Vagina (tissue), 2 donors: ENCODE results near the gene FGFRL1.

Experiments
- POLR2AphosphoS5 ChIP-seq, 2 donors: sonication (generic); formaldehyde crosslinking; IDR thresholded peaks; one replicate each; pipeline ENCODE4 v1.9.0; 2017; ENCODE audit warnings: antibody characterized with exemption in 2 of 2, mild to moderate bottlenecking in 2 of 2, low read depth in 1 of 2; ENCODE audit not compliant: insufficient read depth in 1 of 2
- TF ChIP-seq, protein P1 (sequence below), 3 experiments: fragments of 450-650 bp in 2 of 3; fragments of 200-600 bp in 1 of 3; sonication (generic) in 1 of 3; IDR thresholded peaks; one replicate each; pipeline ENCODE4 v1.5.1; 2017 to 2019; ENCODE audit warnings: antibody characterized with exemption in 3 of 3, mild to moderate bottlenecking in 2 of 3, moderate library complexity in 2 of 3

DNA sequence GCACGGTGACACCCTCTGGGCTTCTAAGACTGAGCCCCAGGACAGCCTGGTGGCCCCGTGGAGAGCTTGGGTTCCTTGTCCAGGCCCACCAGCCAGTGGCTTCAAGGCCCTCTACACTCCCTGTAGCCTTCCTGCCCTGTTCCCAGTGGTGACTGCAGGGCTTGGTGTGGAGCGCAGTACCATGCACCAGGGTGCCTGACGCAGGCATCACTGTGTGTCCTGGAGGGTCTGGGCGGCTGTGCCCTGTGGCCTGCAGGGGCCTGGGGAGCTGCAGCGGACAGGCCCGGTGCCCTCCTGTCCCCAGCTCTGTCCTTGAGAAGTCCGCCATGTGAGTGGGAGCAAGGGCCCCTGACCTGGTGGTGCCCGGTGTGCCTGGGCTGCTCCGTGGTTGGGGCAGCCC is 4.3 kb downstream of the FGFRL1 start:
- TF ChIP-seq, protein P1, sequence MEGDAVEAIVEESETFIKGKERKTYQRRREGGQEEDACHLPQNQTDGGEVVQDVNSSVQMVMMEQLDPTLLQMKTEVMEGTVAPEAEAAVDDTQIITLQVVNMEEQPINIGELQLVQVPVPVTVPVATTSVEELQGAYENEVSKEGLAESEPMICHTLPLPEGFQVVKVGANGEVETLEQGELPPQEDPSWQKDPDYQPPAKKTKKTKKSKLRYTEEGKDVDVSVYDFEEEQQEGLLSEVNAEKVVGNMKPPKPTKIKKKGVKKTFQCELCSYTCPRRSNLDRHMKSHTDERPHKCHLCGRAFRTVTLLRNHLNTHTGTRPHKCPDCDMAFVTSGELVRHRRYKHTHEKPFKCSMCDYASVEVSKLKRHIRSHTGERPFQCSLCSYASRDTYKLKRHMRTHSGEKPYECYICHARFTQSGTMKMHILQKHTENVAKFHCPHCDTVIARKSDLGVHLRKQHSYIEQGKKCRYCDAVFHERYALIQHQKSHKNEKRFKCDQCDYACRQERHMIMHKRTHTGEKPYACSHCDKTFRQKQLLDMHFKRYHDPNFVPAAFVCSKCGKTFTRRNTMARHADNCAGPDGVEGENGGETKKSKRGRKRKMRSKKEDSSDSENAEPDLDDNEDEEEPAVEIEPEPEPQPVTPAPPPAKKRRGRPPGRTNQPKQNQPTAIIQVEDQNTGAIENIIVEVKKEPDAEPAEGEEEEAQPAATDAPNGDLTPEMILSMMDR (IDR thresholded peaks at IDR 0.05), result no peak
- TF ChIP-seq POLR2AphosphoS5 (IDR thresholded peaks at IDR 0.05; ENCODE audit: insufficient read depth in 1 of 2, low read depth in 1 of 2), result no peak
